NCI-H2227 treated with DMSO at 0.1 percent for 48 hours (cell line): Measurements from ENCODE around the gene KRTAP26-1.

Experiments
- DNase-seq: peaks from one replicate; lab custom pipeline; 2025; lab: John Stamatoyannopoulos, UW

Gene KRTAP26-1

DNA sequence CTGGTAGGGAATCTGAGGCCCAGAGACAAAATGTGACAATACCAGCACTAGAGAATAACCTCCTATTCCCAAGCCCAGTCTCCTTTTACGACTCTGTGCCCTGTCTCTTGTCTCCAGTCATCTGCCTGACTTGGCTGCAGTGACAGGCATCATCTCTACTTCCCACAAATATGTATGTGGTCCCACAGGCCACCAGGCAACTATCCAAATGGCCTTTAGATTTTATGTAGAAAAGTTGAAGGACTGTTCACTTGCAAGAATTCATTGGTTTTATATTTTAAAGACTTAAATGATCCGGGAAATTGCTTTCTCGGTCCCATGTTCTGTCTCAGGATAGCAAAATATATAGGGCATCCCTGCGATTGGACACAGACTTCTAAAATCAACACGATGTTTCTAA lies 49.0 kb downstream of the KRTAP26-1 start:
- no peak for DNase-seq

DNA sequence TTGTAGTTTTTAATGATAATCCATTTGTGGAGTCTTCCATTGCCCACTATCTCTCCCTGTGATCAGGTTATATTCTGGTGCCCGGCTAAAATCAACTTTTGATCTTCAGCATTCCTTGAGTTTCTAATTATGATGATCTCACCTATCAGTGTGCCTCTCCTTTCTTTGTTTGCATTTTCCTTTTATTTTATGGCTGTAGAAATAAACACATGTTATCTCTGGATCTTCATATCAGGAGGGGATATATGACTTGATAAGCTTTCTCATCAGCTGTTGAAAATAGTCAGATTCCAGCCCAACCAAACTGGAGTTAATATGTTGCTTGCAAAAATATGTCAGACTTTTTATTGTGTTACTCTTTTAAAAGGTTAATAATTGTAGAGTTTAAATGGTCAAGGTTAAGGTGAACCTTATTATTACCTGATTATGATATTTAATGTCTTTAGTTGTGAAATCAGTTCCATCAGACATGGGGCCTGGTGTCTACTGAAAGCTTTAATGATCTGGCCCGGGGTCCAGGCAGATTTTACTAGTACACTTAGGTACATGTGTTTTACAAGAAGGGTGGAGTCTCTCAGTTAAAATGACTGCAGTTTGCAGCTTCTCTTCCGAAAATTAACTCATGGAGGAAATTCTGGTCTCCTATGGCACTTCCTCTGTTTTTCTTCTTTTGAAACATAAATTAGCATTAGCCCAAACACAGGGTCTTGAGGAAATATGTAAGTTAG lies 50.1 kb downstream of the KRTAP26-1 start:
- no peak for DNase-seq
